ENCODE results near the gene SLC38A8.

- TF ChIP-seq CTCF (IDR thresholded peaks at IDR 0.05) (no peak), POLR2A (IDR thresholded peaks at IDR 0.05) (no peak)
Measured at GRCh38 chr16:84088695-84089395, 46.2 kb upstream of the SLC38A8 start.

All from lower leg skin (tissue), 3 donors.